CD8-positive, alpha-beta memory T cell (primary cell): ENCODE results near the gene CNTD1. TPM values are rescaled to one million over a fixed set of nuclear protein-coding genes. Genes with fewer than 3 reads are reported as not detected.
"Not testable (repeated sequence)": the region's sequence is repeated elsewhere in the genome, so short reads cannot be mapped to it uniquely, and the experiment has no call there.

Experiments
- CTCF ChIA-PET: fragments of 350-600 bp; sonication (Branson Sonifier 250); formaldehyde crosslinking; loops from one replicate; lab custom pipeline; 2021; ENCODE audit warnings: antibody characterized with exemption; lab: Charles Lee
- POLR2A ChIA-PET: fragments of 350-600 bp; sonication (Branson Sonifier 250); formaldehyde crosslinking; loops from one replicate; lab custom pipeline; 2021; ENCODE audit warnings: antibody characterized with exemption; lab: Charles Lee
- DNase-seq, 5 donors: peaks; one replicate each; pipeline versions ENCODE4 v3.0.0 to v3.0.0-alpha.2; 2020 to 2022; ENCODE audit warnings: mixed read lengths in 1 of 5
- H3K27ac ChIP-seq: one replicate; pipeline ENCODE4 v1.7.0; 2013; ENCODE audit warnings: low read depth, mild to moderate bottlenecking, low read length, moderate library complexity
- H3K27me3 ChIP-seq: 2 replicates; pipeline ENCODE4 v1.7.0; 2013; ENCODE audit warnings: low read length, mild to moderate bottlenecking; ENCODE audit not compliant: insufficient read depth, poor library complexity, severe bottlenecking
- H3K36me3 ChIP-seq: 2 replicates; pipeline ENCODE4 v1.7.0; 2013; ENCODE audit warnings: mild to moderate bottlenecking, low read length, moderate library complexity; ENCODE audit not compliant: insufficient read depth
- H3K4me1 ChIP-seq: 2 replicates; pipeline ENCODE4 v1.7.0; 2013; ENCODE audit warnings: mild to moderate bottlenecking, low read length, moderate library complexity; ENCODE audit not compliant: insufficient read depth
- H3K4me3 ChIP-seq: 2 replicates; pipeline ENCODE4 v1.7.0; 2013; ENCODE audit warnings: mild to moderate bottlenecking, low read length
- H3K9me3 ChIP-seq: 2 replicates; pipeline ENCODE4 v1.7.0; 2013; ENCODE audit warnings: mild to moderate bottlenecking, low read length
- H3K27ac Mint-ChIP-seq, 8 donors: one replicate each; pipeline ENCODE4 v1.8.0; 2020 to 2021; ENCODE audit warnings: mixed read lengths in 8 of 8, mild to moderate bottlenecking in 6 of 8, inconsistent platforms in 3 of 8, moderate library complexity in 3 of 8
- H3K27me3 Mint-ChIP-seq, 2 donors: one replicate each; pipeline ENCODE4 v1.8.0; 2020 to 2021; ENCODE audit warnings: mixed read lengths in 2 of 2, mild to moderate bottlenecking in 1 of 2, moderate library complexity in 1 of 2
- H3K36me3 Mint-ChIP-seq, 3 donors: one replicate each; pipeline ENCODE4 v1.8.0; 2020 to 2021; ENCODE audit warnings: mixed read lengths in 3 of 3, inconsistent platforms in 1 of 3, mild to moderate bottlenecking in 1 of 3
- H3K4me1 Mint-ChIP-seq, 3 donors: one replicate each; pipeline ENCODE4 v1.8.0; 2020 to 2021; ENCODE audit warnings: mixed read lengths in 3 of 3, inconsistent platforms in 1 of 3, mild to moderate bottlenecking in 1 of 3
- H3K4me3 Mint-ChIP-seq, 7 donors: one replicate each; pipeline ENCODE4 v1.8.0; 2020 to 2021; ENCODE audit warnings: mixed read lengths in 7 of 7, mild to moderate bottlenecking in 6 of 7, moderate library complexity in 4 of 7, inconsistent platforms in 2 of 7
- H3K9me3 Mint-ChIP-seq, 5 donors: one replicate each; pipeline ENCODE4 v1.8.0; 2020 to 2022; ENCODE audit warnings: mixed read lengths in 5 of 5, mild to moderate bottlenecking in 3 of 5, moderate library complexity in 2 of 5, inconsistent platforms in 1 of 5
- polyA plus RNA-seq: library from polyadenylated mRNA; unstranded; fragments of 300-500 nt; fragmentation: Illumina TruSeq; gene quantifications from one replicate; pipeline ENCODE4 v1.2.3, GENCODE V29; 2021
- total RNA-seq, 2 experiments: library from RNA; stranded (reverse); gene quantifications; one replicate each; pipeline ENCODE4 v1.2.3, GENCODE V29; 2021

Gene CNTD1
- total and polyA plus RNA-seq, 3 experiments from 2014 or later, result 0.15 TPM; not detected in 2

DNA sequence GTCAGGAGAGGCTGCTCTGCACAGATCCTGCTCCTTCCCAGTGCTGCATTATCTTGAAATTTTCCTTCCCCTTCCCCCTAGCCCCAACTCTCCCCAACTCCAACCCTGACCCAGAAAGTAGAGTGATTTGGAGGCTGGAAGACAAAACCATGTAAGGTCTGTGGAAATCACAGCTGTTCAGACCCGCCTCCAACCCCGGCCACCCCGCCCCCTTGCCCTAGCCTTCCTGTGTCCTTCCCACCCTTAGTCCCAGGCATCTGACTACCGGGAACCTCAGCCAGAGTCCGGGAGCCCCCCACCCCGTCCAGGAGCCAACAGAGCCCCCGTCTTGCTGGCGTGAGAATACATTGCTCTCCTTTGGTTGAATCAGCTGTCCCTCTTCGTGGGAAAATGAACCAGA, 52.3 kb downstream of the CNTD1 start, which contains the start of gene AOC3:
AOC3 (plus strand) TSS at position 246 of the 400 bp plus-strand sequence; CDS start at position 391, 145 bp downstream.
- no peak within 1 kb of the TSS for H3K27ac Mint-ChIP-seq
- Histone ChIP-seq H3K27me3 (no peaks in the 10 kb centered on the region), H3K36me3 (no peaks in the 10 kb centered on the region), H3K27ac (no peak within 1 kb of the TSS), H3K4me3 (no peak within 1 kb of the TSS), H3K4me1 (no peaks in the 10 kb centered on the region), H3K9me3 (no peaks in the 10 kb centered on the region)
- peaks cover 0 to 6% (median 2%) of the 10 kb centered on the region in 3 donors for H3K4me1 Mint-ChIP-seq
- CTCF ChIA-PET, result no interaction called here
- H3K36me3 Mint-ChIP-seq, result peaks cover 0 to 4% (median 0%) of the 10 kb centered on the region in 3 donors
- POLR2A ChIA-PET, result interaction anchor here (0.6 kb wide), 1 partner anchor 26 kb away, joined by 3 read pairs; no protein-coding TSS in a partner anchor
- peaks cover 7 to 13% of the 10 kb centered on the region in 2 donors for H3K27me3 Mint-ChIP-seq
- H3K4me3 Mint-ChIP-seq, result no peak within 1 kb of the TSS
- DNase-seq, result no peak
- no peaks in the 10 kb centered on the region for H3K9me3 Mint-ChIP-seq

DNA sequence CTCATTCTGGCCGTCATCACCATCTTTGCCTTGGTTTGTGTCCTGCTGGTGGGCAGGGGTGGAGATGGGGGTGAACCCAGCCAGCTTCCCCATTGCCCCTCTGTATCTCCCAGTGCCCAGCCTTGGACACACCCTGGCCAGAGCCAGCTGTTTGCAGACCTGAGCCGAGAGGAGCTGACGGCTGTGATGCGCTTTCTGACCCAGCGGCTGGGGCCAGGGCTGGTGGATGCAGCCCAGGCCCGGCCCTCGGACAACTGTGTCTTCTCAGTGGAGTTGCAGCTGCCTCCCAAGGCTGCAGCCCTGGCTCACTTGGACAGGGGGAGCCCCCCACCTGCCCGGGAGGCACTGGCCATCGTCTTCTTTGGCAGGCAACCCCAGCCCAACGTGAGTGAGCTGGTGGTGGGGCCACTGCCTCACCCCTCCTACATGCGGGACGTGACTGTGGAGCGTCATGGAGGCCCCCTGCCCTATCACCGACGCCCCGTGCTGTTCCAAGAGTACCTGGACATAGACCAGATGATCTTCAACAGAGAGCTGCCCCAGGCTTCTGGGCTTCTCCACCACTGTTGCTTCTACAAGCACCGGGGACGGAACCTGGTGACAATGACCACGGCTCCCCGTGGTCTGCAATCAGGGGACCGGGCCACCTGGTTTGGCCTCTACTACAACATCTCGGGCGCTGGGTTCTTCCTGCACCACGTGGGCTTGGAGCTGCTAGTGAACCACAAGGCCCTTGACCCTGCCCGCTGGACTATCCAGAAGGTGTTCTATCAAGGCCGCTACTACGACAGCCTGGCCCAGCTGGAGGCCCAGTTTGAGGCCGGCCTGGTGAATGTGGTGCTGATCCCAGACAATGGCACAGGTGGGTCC, 52.9 kb downstream of the CNTD1 start:
- H3K9me3 Mint-ChIP-seq, CTCF ChIA-PET, H3K27me3 ChIP-seq, H3K9me3 ChIP-seq, H3K4me3 Mint-ChIP-seq, H3K36me3 ChIP-seq, DNase-seq, H3K4me3 ChIP-seq, H3K27ac Mint-ChIP-seq, H3K36me3 Mint-ChIP-seq, H3K27ac ChIP-seq, H3K4me1 ChIP-seq, H3K4me1 Mint-ChIP-seq: not testable (repeated sequence)
- POLR2A ChIA-PET, result interaction anchor here (0.6 kb wide), 1 partner anchor 26 kb away, joined by 3 read pairs; no protein-coding TSS in a partner anchor
- H3K27me3 Mint-ChIP-seq, result peaks cover 7 to 13% of the 10 kb centered on the region in 2 donors

DNA sequence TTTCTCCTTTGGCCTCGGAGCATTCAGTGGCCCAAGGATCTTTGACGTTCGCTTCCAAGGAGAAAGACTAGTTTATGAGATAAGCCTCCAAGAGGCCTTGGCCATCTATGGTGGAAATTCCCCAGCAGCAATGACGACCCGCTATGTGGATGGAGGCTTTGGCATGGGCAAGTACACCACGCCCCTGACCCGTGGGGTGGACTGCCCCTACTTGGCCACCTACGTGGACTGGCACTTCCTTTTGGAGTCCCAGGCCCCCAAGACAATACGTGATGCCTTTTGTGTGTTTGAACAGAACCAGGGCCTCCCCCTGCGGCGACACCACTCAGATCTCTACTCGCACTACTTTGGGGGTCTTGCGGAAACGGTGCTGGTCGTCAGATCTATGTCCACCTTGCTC, 53.7 kb downstream of the CNTD1 start:
- no peak overlapping the region for H3K4me3 ChIP-seq
- CTCF ChIA-PET, result no interaction called here
- no peaks in the 10 kb centered on the region for H3K9me3 ChIP-seq
- Mint-ChIP-seq H3K27me3 (peaks cover 7 to 19% of the 10 kb centered on the region in 2 donors), H3K4me3 (no peak overlapping the region), H3K4me1 (no peaks in the 10 kb centered on the region), H3K27ac (no peak overlapping the region), H3K9me3 (no peaks in the 10 kb centered on the region), H3K36me3 (no peaks in the 10 kb centered on the region)
- POLR2A ChIA-PET, result no interaction called here
- H3K27me3 ChIP-seq, result no peaks in the 10 kb centered on the region
- DNase-seq, result no peak
- H3K4me1 ChIP-seq, result no peaks in the 10 kb centered on the region
- H3K27ac ChIP-seq, result no peak overlapping the region
- H3K36me3 ChIP-seq, result no peaks in the 10 kb centered on the region

DNA sequence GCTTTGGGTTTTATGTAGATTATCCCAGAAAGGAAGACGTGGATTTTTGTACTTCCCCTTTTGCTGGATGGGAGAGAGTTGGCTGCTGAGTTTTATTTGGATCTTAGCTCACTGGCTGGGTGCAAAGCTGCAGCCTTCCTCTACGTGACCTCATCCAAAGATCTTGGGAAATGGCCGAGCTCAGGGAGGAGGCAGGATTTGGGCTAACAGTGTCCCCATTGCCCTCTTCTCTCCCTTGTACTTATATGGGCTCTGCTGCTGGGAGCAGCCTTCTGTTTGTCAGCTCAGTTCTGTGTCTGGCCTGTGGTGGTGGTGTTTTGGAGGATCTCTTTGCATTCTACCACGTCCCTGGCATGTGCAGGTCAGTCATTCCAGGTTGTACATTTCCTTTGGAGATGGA, 54.3 kb downstream of the CNTD1 start:
- Mint-ChIP-seq H3K4me3 (no peak overlapping the region), H3K27me3 (peaks cover 7 to 19% of the 10 kb centered on the region in 2 donors), H3K27ac (no peak overlapping the region), H3K4me1 (no peaks in the 10 kb centered on the region), H3K36me3 (no peaks in the 10 kb centered on the region), H3K9me3 (no peaks in the 10 kb centered on the region)
- no peak for DNase-seq
- Histone ChIP-seq H3K4me1 (no peaks in the 10 kb centered on the region), H3K27me3 (no peaks in the 10 kb centered on the region), H3K4me3 (no peak overlapping the region), H3K9me3 (no peaks in the 10 kb centered on the region), H3K27ac (no peak overlapping the region), H3K36me3 (no peaks in the 10 kb centered on the region)
- ChIA-PET POLR2A (no interaction called here), CTCF (no interaction called here)

DNA sequence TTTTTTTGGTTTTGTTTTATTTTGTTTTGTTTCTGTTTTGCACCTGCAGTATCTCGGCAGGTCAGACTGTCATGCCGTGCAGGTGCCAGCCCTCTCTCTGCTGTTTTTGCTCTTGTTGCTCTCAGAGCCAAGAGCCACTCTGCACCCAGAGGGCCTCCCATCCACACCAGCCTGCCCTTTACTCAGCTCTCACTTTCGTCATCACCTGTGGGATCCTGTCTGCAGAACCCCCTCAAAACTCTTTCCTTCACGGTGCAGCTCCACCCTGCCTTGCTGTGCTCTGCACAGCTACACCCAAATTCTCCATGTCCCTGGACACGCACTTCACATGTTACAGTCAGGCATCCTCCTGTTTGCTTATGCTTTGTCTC, 54.9 kb downstream of the CNTD1 start:
- H3K9me3 ChIP-seq, result no peaks in the 10 kb centered on the region
- CTCF ChIA-PET, result no interaction called here
- Mint-ChIP-seq H3K4me3 (no peak overlapping the region), H3K27ac (no peak overlapping the region), H3K4me1 (no peaks in the 10 kb centered on the region), H3K9me3 (no peaks in the 10 kb centered on the region), H3K27me3 (peaks cover 7 to 19% of the 10 kb centered on the region in 2 donors), H3K36me3 (no peaks in the 10 kb centered on the region)
- no peaks in the 10 kb centered on the region for H3K27me3 ChIP-seq
- H3K4me3 ChIP-seq, result no peak overlapping the region
- POLR2A ChIA-PET, result no interaction called here
- no peaks in the 10 kb centered on the region for H3K4me1 ChIP-seq
- no peak for DNase-seq
- H3K27ac ChIP-seq, result no peak overlapping the region
- no peaks in the 10 kb centered on the region for H3K36me3 ChIP-seq

DNA sequence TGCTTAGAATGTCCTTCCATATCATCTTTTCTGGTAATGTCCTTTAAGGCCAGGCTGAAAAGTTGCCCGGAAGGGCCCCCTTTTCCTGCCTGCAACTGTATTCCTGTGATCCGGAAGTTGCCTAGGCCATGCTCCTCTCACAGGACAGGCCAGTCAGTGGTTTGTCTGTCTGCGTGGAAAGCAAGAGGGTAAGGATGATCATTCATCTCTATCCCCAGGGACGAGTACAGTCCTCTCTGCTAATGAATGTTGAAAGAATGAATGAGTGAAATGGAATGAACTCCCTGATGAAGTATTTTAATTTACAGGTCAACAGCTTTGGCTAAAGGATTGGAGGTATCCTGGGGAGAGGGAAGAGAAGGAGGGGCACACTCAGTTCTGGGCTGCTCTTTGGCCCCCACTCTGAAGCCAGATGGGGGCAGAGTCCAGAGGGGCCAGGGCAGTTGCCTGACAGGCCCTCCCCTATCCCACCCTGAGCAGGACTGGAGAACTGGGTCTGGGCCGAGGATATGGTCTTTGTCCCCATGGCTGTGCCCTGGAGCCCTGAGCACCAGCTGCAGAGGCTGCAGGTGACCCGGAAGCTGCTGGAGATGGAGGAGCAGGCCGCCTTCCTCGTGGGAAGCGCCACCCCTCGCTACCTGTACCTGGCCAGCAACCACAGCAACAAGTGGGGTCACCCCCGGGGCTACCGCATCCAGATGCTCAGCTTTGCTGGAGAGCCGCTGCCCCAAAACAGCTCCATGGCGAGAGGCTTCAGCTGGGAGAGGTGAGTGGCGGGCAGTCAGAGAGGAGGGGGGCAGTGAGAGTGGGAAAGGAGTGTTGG, 55.5 kb downstream of the CNTD1 start:
- Histone ChIP-seq H3K36me3 (no peaks in the 10 kb centered on the region), H3K4me3 (no peak overlapping the region), H3K27ac (no peak overlapping the region), H3K27me3 (no peaks in the 10 kb centered on the region), H3K4me1 (no peaks in the 10 kb centered on the region), H3K9me3 (no peaks in the 10 kb centered on the region)
- no peaks in the 10 kb centered on the region for H3K4me1 Mint-ChIP-seq
- no peaks in the 10 kb centered on the region for H3K36me3 Mint-ChIP-seq
- no peak overlapping the region for H3K4me3 Mint-ChIP-seq
- CTCF ChIA-PET, result interaction anchor here (0.8 kb wide), 1 partner anchor 16 kb away, joined by 3 read pairs; no protein-coding TSS in a partner anchor
- no peak overlapping the region for H3K27ac Mint-ChIP-seq
- no peaks in the 10 kb centered on the region for H3K9me3 Mint-ChIP-seq
- no peak for DNase-seq
- POLR2A ChIA-PET, result no interaction called here
- H3K27me3 Mint-ChIP-seq, result peaks cover 7 to 19% of the 10 kb centered on the region in 2 donors

DNA sequence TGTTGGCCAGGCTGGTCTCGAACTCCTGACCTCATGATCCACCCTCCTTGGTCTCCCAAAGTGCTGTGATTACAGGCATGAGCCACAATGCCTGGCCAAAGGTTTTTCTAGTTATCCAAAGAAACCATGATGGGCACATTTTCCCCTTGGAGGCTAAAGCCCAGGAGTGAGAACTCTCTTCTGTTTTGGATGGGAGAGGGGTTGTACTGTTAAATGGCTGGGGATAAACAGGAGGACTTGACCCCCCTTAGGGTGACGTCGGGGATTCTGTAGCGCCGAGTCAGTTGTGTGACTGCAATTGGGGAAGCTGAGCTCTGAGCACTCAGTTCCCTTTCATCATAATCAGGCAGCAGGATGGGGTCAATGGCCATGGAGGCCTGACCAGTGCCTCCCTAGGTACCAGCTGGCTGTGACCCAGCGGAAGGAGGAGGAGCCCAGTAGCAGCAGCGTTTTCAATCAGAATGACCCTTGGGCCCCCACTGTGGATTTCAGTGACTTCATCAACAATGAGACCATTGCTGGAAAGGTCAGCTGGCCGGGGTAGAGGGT, 56.5 kb downstream of the CNTD1 start:
- no peaks in the 10 kb centered on the region for H3K36me3 Mint-ChIP-seq
- peaks cover 9 to 19% of the 10 kb centered on the region in 2 donors for H3K27me3 Mint-ChIP-seq
- H3K4me1 Mint-ChIP-seq, result no peaks in the 10 kb centered on the region
- Histone ChIP-seq H3K36me3 (no peaks in the 10 kb centered on the region), H3K9me3 (no peaks in the 10 kb centered on the region), H3K4me3 (no peak overlapping the region), H3K4me1 (no peaks in the 10 kb centered on the region), H3K27ac (no peak overlapping the region), H3K27me3 (no peaks in the 10 kb centered on the region)
- DNase-seq, result no peak
- H3K4me3 Mint-ChIP-seq, result no peak overlapping the region
- no peak overlapping the region for H3K27ac Mint-ChIP-seq
- POLR2A ChIA-PET, result no interaction called here
- H3K9me3 Mint-ChIP-seq, result no peaks in the 10 kb centered on the region
- CTCF ChIA-PET, result interaction anchor here (0.5 to 0.8 kb wide), 2 partner anchors 17 to 79 kb away, joined by 3 read pairs; no protein-coding TSS in a partner anchor

DNA sequence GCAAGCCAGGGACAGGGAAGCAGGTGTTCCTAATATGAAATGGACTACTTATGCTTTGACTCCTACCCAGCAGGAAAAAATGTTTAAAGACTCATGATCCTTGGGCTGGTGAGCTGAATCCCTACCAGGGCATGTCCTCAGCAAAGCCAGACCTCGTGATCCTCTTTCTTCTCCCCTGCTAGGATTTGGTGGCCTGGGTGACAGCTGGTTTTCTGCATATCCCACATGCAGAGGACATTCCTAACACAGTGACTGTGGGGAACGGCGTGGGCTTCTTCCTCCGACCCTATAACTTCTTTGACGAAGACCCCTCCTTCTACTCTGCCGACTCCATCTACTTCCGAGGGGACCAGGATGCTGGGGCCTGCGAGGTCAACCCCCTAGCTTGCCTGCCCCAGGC, 57.4 kb downstream of the CNTD1 start:
- DNase-seq, H3K36me3 ChIP-seq, H3K27ac ChIP-seq, H3K36me3 Mint-ChIP-seq, H3K27ac Mint-ChIP-seq, H3K9me3 Mint-ChIP-seq, H3K4me1 Mint-ChIP-seq, H3K4me3 Mint-ChIP-seq, H3K4me1 ChIP-seq, H3K27me3 ChIP-seq, POLR2A ChIA-PET, H3K9me3 ChIP-seq, CTCF ChIA-PET, H3K4me3 ChIP-seq: not testable (repeated sequence)
- peaks cover 9 to 19% of the 10 kb centered on the region in 2 donors for H3K27me3 Mint-ChIP-seq
